Hepatocyte (in vitro differentiated cells): ENCODE data around the gene ST6GALNAC4. TPM values are rescaled to one million over a fixed set of nuclear protein-coding genes. Genes with fewer than 3 reads are reported as not detected.

Source experiments
- DNase-seq: peaks from one replicate; pipeline ENCODE4 v3.0.0-alpha.2; 2016; ENCODE audit warnings: low spot score
- H2AFZ ChIP-seq: fragments of 200-600 bp; sonication (generic); 2 replicates; pipeline ENCODE4 v1.6.0; 2016; ENCODE audit warnings: antibody characterized with exemption, mild to moderate bottlenecking
- H3K27ac ChIP-seq: fragments of 200-600 bp; sonication (generic); 2 replicates; pipeline ENCODE4 v1.5.1; 2016; ENCODE audit warnings: mild to moderate bottlenecking
- H3K27me3 ChIP-seq: fragments of 200-600 bp; sonication (generic); 2 replicates; pipeline ENCODE4 v1.6.1; 2016
- H3K36me3 ChIP-seq: fragments of 200-600 bp; sonication (generic); replicated peaks from 2 replicates; pipeline ENCODE4 v1.5.1; 2016; ENCODE audit warnings: low read depth; ENCODE audit not compliant: insufficient read depth
- H3K4me1 ChIP-seq: fragments of 200-600 bp; sonication (generic); 2 replicates; pipeline ENCODE4 v1.5.1; 2016; ENCODE audit warnings: mild to moderate bottlenecking, moderate library complexity; ENCODE audit not compliant: insufficient read depth
- H3K4me2 ChIP-seq: fragments of 200-600 bp; sonication (generic); 2 replicates; pipeline ENCODE4 v1.6.0; 2016
- H3K4me3 ChIP-seq: fragments of 200-600 bp; sonication (generic); 2 replicates; pipeline ENCODE4 v1.5.1; 2016; ENCODE audit warnings: mild to moderate bottlenecking
- H3K79me2 ChIP-seq: fragments of 200-600 bp; sonication (generic); 2 replicates; pipeline ENCODE4 v1.6.0; 2017; ENCODE audit warnings: mild to moderate bottlenecking
- H3K9me2 ChIP-seq: fragments of 200-600 bp; sonication (generic); replicated peaks from 2 replicates; pipeline ENCODE4 v1.6.0; 2017; ENCODE audit warnings: mild to moderate bottlenecking; ENCODE audit not compliant: insufficient read depth
- H3K9me3 ChIP-seq: fragments of 200-600 bp; sonication (generic); 2 replicates; pipeline ENCODE4 v1.5.1; 2016; ENCODE audit warnings: low read depth, mild to moderate bottlenecking
- H4K20me1 ChIP-seq: fragments of 200-600 bp; sonication (generic); 2 replicates; pipeline ENCODE4 v1.6.0; 2016; ENCODE audit warnings: mild to moderate bottlenecking; ENCODE audit not compliant: insufficient read depth, poor library complexity, severe bottlenecking
- CTCF ChIP-seq: fragments of 200-600 bp; sonication (generic); IDR thresholded peaks from 2 replicates; pipeline ENCODE4 v1.5.1; 2016; ENCODE audit warnings: antibody characterized with exemption, mild to moderate bottlenecking; ENCODE audit not compliant: poor library complexity
- EZH2 ChIP-seq: fragments of 200-600 bp; sonication (generic); IDR thresholded peaks from 2 replicates; pipeline ENCODE4 v1.6.1; 2016; ENCODE audit warnings: antibody characterized with exemption, mild to moderate bottlenecking, borderline replicate concordance
- EZH2phosphoT487 ChIP-seq: fragments of 200-600 bp; sonication (generic); IDR thresholded peaks from one replicate; pipeline ENCODE4 v1.6.1; 2018; ENCODE audit warnings: antibody characterized with exemption, mild to moderate bottlenecking, low read depth, moderate library complexity; ENCODE audit not compliant: unreplicated experiment, severe bottlenecking
- WGBS: methylation state at CpG from one replicate; pipeline ENCODE4 v1.1.6; 2016; ENCODE audit warnings: low lambda C conversion rate; ENCODE audit errors: missing lambda C conversion rate; 5-methylcytosine and 5-hydroxymethylcytosine counted together
- polyA plus RNA-seq: library from polyadenylated mRNA; unstranded; fragments of >200 nt; fragmentation: Nextera tagmentation; extraction: Ambion mirVana; gene quantifications from 2 replicates; pipeline ENCODE4 v1.2.1, GENCODE V29; 2016
- total RNA-seq: library from RNA; depleted of rRNA; stranded (reverse); fragments of >200 nt; gene quantifications from 2 replicates; pipeline ENCODE4 v1.2.3, GENCODE V29; 2014

ST6GALNAC4 gene
- total and polyA plus RNA-seq, 2 experiments from 2014 or later, result 14.3 to 14.6 TPM

GRCh38 chr9:127868278-127868902 lies 48.5 kb downstream of the ST6GALNAC4 start:
- TF ChIP-seq EZH2phosphoT487 (no peak), EZH2 (no peak), CTCF (no peak)
- no peak for DNase-seq
- no peaks in the 10 kb centered on the region for H3K9me2 ChIP-seq
- H3K27ac ChIP-seq, result no peak overlapping the region
- H4K20me1 ChIP-seq, result no peaks in the 10 kb centered on the region
- no peaks in the 10 kb centered on the region for H3K79me2 ChIP-seq
- peaks cover 11% of the 10 kb centered on the region for H3K4me1 ChIP-seq
- WGBS, result 94% methylated on average over 18 of the region's 18 CpGs
- H3K9me3 ChIP-seq, result no peaks in the 10 kb centered on the region
- no peaks in the 10 kb centered on the region for H3K36me3 ChIP-seq
- H3K27me3 ChIP-seq, result no peaks in the 10 kb centered on the region
- H3K4me3 ChIP-seq, result no peak overlapping the region
- no peak overlapping the region for H3K4me2 ChIP-seq
- H2AFZ ChIP-seq, result no peak overlapping the region

GRCh38 chr9:127867356-127868277 lies 49.2 kb downstream of the ST6GALNAC4 start:
- no peak overlapping the region for H3K4me2 ChIP-seq
- H3K27me3 ChIP-seq, result no peaks in the 10 kb centered on the region
- TF ChIP-seq EZH2phosphoT487 (no peak), EZH2 (no peak), CTCF (no peak)
- H3K36me3 ChIP-seq, result no peaks in the 10 kb centered on the region
- no peaks in the 10 kb centered on the region for H3K9me3 ChIP-seq
- H4K20me1 ChIP-seq, result no peaks in the 10 kb centered on the region
- no peaks in the 10 kb centered on the region for H3K79me2 ChIP-seq
- no peaks in the 10 kb centered on the region for H3K9me2 ChIP-seq
- DNase-seq, result no peak
- 87% methylated on average over 28 of the region's 30 CpGs for WGBS
- H3K4me1 ChIP-seq, result peaks cover 11% of the 10 kb centered on the region
- no peak overlapping the region for H2AFZ ChIP-seq
- no peak overlapping the region for H3K27ac ChIP-seq
- no peak overlapping the region for H3K4me3 ChIP-seq

- no peak overlapping the region for H3K27ac ChIP-seq
- WGBS, result 95% methylated on average over 13 of the region's 13 CpGs
- H3K36me3 ChIP-seq, result no peaks in the 10 kb centered on the region
- peaks cover 11% of the 10 kb centered on the region for H3K4me1 ChIP-seq
- H3K9me3 ChIP-seq, result no peaks in the 10 kb centered on the region
- no peaks in the 10 kb centered on the region for H3K9me2 ChIP-seq
- TF ChIP-seq EZH2 (no peak), EZH2phosphoT487 (no peak), CTCF (no peak)
- no peaks in the 10 kb centered on the region for H3K79me2 ChIP-seq
- no peak overlapping the region for H3K4me2 ChIP-seq
- no peaks in the 10 kb centered on the region for H3K27me3 ChIP-seq
- no peak for DNase-seq
- H4K20me1 ChIP-seq, result no peaks in the 10 kb centered on the region
- H2AFZ ChIP-seq, result no peak overlapping the region
- no peak overlapping the region for H3K4me3 ChIP-seq
These were observed 50.3 kb downstream of the ST6GALNAC4 start for GRCh38 chr9:127866535-127866934.
